ENCODE measurements around the gene ZNF326. TPM values are rescaled to one million over a fixed set of nuclear protein-coding genes. Genes with fewer than 3 reads are reported as not detected.

The ZNF326 gene
- total and polyA plus RNA-seq, 12 donors, result 4.1 to 28.3 (median 15.2) TPM

GRCh38 chr1:89948722-89949345, 46.1 kb upstream of the ZNF326 start:
- 87 to 92% (median 89%) methylated on average over 6 of the region's 6 CpGs for WGBS, 4 donors
- no peak overlapping the region for H3K4me3 ChIP-seq

GRCh38 chr1:89949991-89950624, 44.8 kb upstream of the ZNF326 start:
- Histone ChIP-seq H3K9me3 (replicated peaks in 1 of 3) (no peaks in the 10 kb centered on the region), H3K4me3 (no peak overlapping the region), H3K36me3 (replicated peaks in 1 of 2) (no peaks in the 10 kb centered on the region), H3K27ac (no peak overlapping the region), H3K4me1 (replicated peaks in 1 of 2) (no peaks in the 10 kb centered on the region), H3K27me3 (no peaks in the 10 kb centered on the region)
- no peak for TF ChIP-seq POLR2A (IDR thresholded peaks at IDR 0.05)
- no peak for TF ChIP-seq CTCF (IDR thresholded peaks at IDR 0.05)
- WGBS, 4 donors, result 8 to 21% (median 14%) methylated on average over 1 of the region's 1 CpG
- intact Hi-C loops (cut with DNase I), result no loop called here
- no peak for DNase-seq

More at GRCh38 chr1:89948722-89949345, 46.1 kb upstream of the ZNF326 start:
- Histone ChIP-seq H3K4me1 (replicated peaks in 1 of 2) (peaks cover 0 to 2% of the 10 kb centered on the region in 2 donors), H3K27me3 (no peaks in the 10 kb centered on the region), H3K36me3 (replicated peaks in 1 of 2) (no peaks in the 10 kb centered on the region), H3K27ac (no peak overlapping the region), H3K9me3 (replicated peaks in 1 of 3) (no peaks in the 10 kb centered on the region)
- no peak for TF ChIP-seq CTCF (IDR thresholded peaks at IDR 0.05)
- TF ChIP-seq POLR2A (IDR thresholded peaks at IDR 0.05), result no peak
- intact Hi-C loops (cut with DNase I), result no loop called here
- DNase-seq, result no peak

GRCh38 chr1:89950703-89951102, 44.2 kb upstream of the ZNF326 start:
- no peak for DNase-seq
- 88 to 98% (median 94%) methylated on average over 2 of the region's 2 CpGs for WGBS, 4 donors
- Histone ChIP-seq H3K4me3 (no peak overlapping the region), H3K9me3 (replicated peaks in 1 of 3) (no peaks in the 10 kb centered on the region), H3K4me1 (replicated peaks in 1 of 2) (no peaks in the 10 kb centered on the region), H3K27me3 (no peaks in the 10 kb centered on the region), H3K27ac (no peak overlapping the region), H3K36me3 (replicated peaks in 1 of 2) (no peaks in the 10 kb centered on the region)
- intact Hi-C loops (cut with DNase I), result no loop called here
- TF ChIP-seq CTCF (IDR thresholded peaks at IDR 0.05) (no peak), POLR2A (IDR thresholded peaks at IDR 0.05) (no peak)

- Histone ChIP-seq H3K4me3 (no peak overlapping the region), H3K9me3 (replicated peaks in 1 of 3) (no peaks in the 10 kb centered on the region), H3K27ac (no peak overlapping the region), H3K27me3 (no peaks in the 10 kb centered on the region), H3K36me3 (replicated peaks in 1 of 2) (no peaks in the 10 kb centered on the region), H3K4me1 (replicated peaks in 1 of 2) (no peaks in the 10 kb centered on the region)
- intact Hi-C loops (cut with DNase I), result no loop called here
- no peak for DNase-seq
- no peak for TF ChIP-seq POLR2A (IDR thresholded peaks at IDR 0.05)
- no peak for TF ChIP-seq CTCF (IDR thresholded peaks at IDR 0.05)
- WGBS, 4 donors, result 78 to 88% (median 81%) methylated on average over 5 of the region's 5 CpGs
These were observed 42.9 kb upstream of the ZNF326 start for GRCh38 chr1:89951766-89952604.

Data from adrenal gland (tissue), 12 donors.